Heart right ventricle (tissue), 16 donors: ENCODE measurements around the gene MRM2. TPM values are rescaled to one million over a fixed set of nuclear protein-coding genes. Genes with fewer than 3 reads are reported as not detected.

ENCODE experiments used
- ATAC-seq, 8 donors: fragments of 200-7000 bp; cut with Tn5 transposase; one replicate each; pipeline ENCODE4 v1.9.1; 2020; ENCODE audit warnings: mild to moderate bottlenecking in 8 of 8, moderate library complexity in 8 of 8, moderate number of reproducible peaks in 1 of 8
- DNase-seq, 2 donors: peaks; one replicate each; pipeline ENCODE4 v3.0.0-alpha.2; 2020
- H3K27ac ChIP-seq, 10 donors: fragments of 200-600 bp; sonication (generic) in 2 of 10; one replicate each; pipeline versions ENCODE4 v1.5.0 to v1.8.0; 2020 to 2022; ENCODE audit warnings: mild to moderate bottlenecking in 3 of 10
- H3K27me3 ChIP-seq, 7 donors: fragments of 200-600 bp; one replicate each; pipeline ENCODE4 v1.8.0; 2021 to 2022; ENCODE audit warnings: mild to moderate bottlenecking in 2 of 7
- H3K36me3 ChIP-seq, 9 donors: fragments of 200-600 bp; sonication (generic) in 1 of 9; one replicate each; pipeline versions ENCODE4 v1.5.0 to v1.8.0; 2020 to 2022; ENCODE audit warnings: mild to moderate bottlenecking in 2 of 9
- H3K4me1 ChIP-seq, 9 donors: fragments of 200-600 bp; sonication (generic) in 1 of 9; one replicate each; pipeline versions ENCODE4 v1.5.0 to v1.8.0; 2020 to 2022; ENCODE audit warnings: mild to moderate bottlenecking in 4 of 9
- H3K4me3 ChIP-seq, 10 donors: fragments of 200-600 bp; sonication (generic) in 2 of 10; one replicate each; pipeline versions ENCODE4 v1.5.0 to v1.8.0; 2020 to 2022; ENCODE audit warnings: mild to moderate bottlenecking in 7 of 10, moderate library complexity in 2 of 10
- H3K9me3 ChIP-seq, 11 donors: fragments of 200-600 bp in 10 of 11; sonication (generic) in 2 of 11; one replicate each; pipeline versions ENCODE4 v1.5.0 to v1.8.0; 2013 to 2022; ENCODE audit warnings: mild to moderate bottlenecking in 2 of 11, control low read depth in 1 of 11, moderate library complexity in 1 of 11
- CTCF ChIP-seq, 9 donors: fragments of 200-600 bp; sonication (generic) in 2 of 9; IDR thresholded peaks; one replicate each; pipeline versions ENCODE4 v1.5.0 to v1.8.0; 2021 to 2022; ENCODE audit warnings: antibody characterized with exemption in 9 of 9, mild to moderate bottlenecking in 5 of 9, moderate library complexity in 1 of 9
- WGBS, 2 donors: extraction: QIAGEN DNeasy Blood & Tissue Kit; methylation state at CpG; one replicate each; pipeline ENCODE4 v1.1.7; 2013; ENCODE audit warnings: inconsistent platforms in 1 of 2; 5-methylcytosine and 5-hydroxymethylcytosine counted together
- intact Hi-C, 10 donors: fragments of 100-400 bp; cut with DNase I; formaldehyde crosslinking; loops; one replicate each; pipeline versions ENCODE4 v1.11.1 to v1.14.2; 2022
- polyA plus RNA-seq, 2 donors: library from polyadenylated mRNA; stranded (reverse); fragments of 200-250 nt; gene quantifications; one replicate each; pipeline ENCODE4 v1.2.3, GENCODE V29; 2013
- total RNA-seq, 10 donors: library from RNA; stranded (reverse); fragmentation: NEBNext Ultra II Directional in 3 of 10; extraction: Animal tissue kit (Norgen Biotek cat#: 25700) in 3 of 10; gene quantifications; one replicate each; pipeline versions ENCODE4 v1.2.1 to v1.2.4, GENCODE V29; 2021 to 2023
- donor health status: Arrhythmogenic right ventricular cardiomyopathy.
- donor health status: ischemic (EF 13 %, LVEDD 7.1; RV severe dilation, severe dysfunction).
- donor health status: healthy with polysubstance abuse.
- donor health status: DM: no; HTN: yes; CAD: no.
- donor health status: DM: no; HTN: no; CAD: no.
- donor health status: ischemic (EF 25% LVEDD 6.9; RV normal size, moderate dysfunction).
- donor health status: ischemic (EF 25% LVEDD 5.7; RV mildly dilated, moderate dysfunction).
- donor health status: healthy.
- donor health status: DM: yes; HTN: yes; CAD: no.
- donor health status: Ischemic cardiomyopathy.
- donor health status: ischemic (EF 35%, LVEDD 5.7; RV mildly dilated, moderate dysfunction).
- donor health status: nonischemic (EF 11% LVEDD 7.7; RV severe dilation, severe dysfunction).
- donor health status: DM: yes; HTN: yes; CAD: no.
- donor health status: PGD.
- donor health status: ischemic (EF 29% LVEDD 5.4; RV normal size, mild dysfunction).
- donor health status: nonischemic (EF 23%, LVEDD 6.1; RV moderate dilation, normal function).

The MRM2 gene
- total and polyA plus RNA-seq, 12 donors: 14.2 to 25.0 (median 19.6) TPM

GRCh38 chr7:2214636-2215035, 27.4 kb downstream of the MRM2 start:
- H3K27ac ChIP-seq: peak overlapping the region in 9 of 10 donors; percentile 31 to 79 (median 72)
- H3K4me1 ChIP-seq: peaks cover 0 to 28% (median 10%) of the 10 kb centered on the region in 9 donors
- peak in 4 of 8 donors; percentile 22 to 39 (median 24) for ATAC-seq
- H3K27me3 ChIP-seq: no peaks in the 10 kb centered on the region
- DNase-seq: no peak
- no peak for TF ChIP-seq CTCF (IDR thresholded peaks at IDR 0.05)
- 81 to 88% methylated on average over 9 of the region's 9 CpGs for WGBS, 2 donors
- no peak overlapping the region for H3K4me3 ChIP-seq
- peaks cover 0 to 3% (median 0%) of the 10 kb centered on the region in 11 donors for H3K9me3 ChIP-seq
- intact Hi-C loops: loop anchor here in 4 of 10 donors (5.0 to 10.0 kb wide), 4 partner anchors 402 to 640 kb away; partner anchors contain the start of gene PSMG3 (in 1 of the 4)
- peaks cover 0 to 95% (median 20%) of the 10 kb centered on the region in 9 donors for H3K36me3 ChIP-seq

- DNase-seq: peak; percentile 59 to 71
- ATAC-seq: peak; percentile 72 to 91 (median 80)
- Histone ChIP-seq H3K4me1 (peaks cover 0 to 34% (median 10%) of the 10 kb centered on the region in 9 donors), H3K36me3 (peaks cover 0 to 89% (median 20%) of the 10 kb centered on the region in 9 donors), H3K4me3 (no peak overlapping the region), H3K27me3 (no peaks in the 10 kb centered on the region), H3K9me3 (peaks cover 0 to 3% (median 0%) of the 10 kb centered on the region in 11 donors), H3K27ac (peak overlapping the region in 9 of 10 donors; percentile 31 to 79 (median 72))
- WGBS, 2 donors: 66 to 74% methylated on average over 15 of the region's 15 CpGs
- TF ChIP-seq CTCF (IDR thresholded peaks at IDR 0.05): no peak
- intact Hi-C loops: loop anchor here in 4 of 10 donors (5.0 to 10.0 kb wide), 4 partner anchors 401 to 639 kb away; partner anchors contain the start of gene PSMG3 (in 1 of the 4)
Observed at GRCh38 chr7:2213551-2214215, 28.3 kb downstream of the MRM2 start.

- no peaks in the 10 kb centered on the region for H3K27me3 ChIP-seq
- H3K27ac ChIP-seq: peak overlapping the region in 1 of 10 donors; percentile 60
- peaks cover 0 to 34% (median 10%) of the 10 kb centered on the region in 9 donors for H3K4me1 ChIP-seq
- H3K4me3 ChIP-seq: no peak overlapping the region
- intact Hi-C loops: loop anchor here in 4 of 10 donors (5.0 to 10.0 kb wide), 4 partner anchors 401 to 638 kb away; partner anchors contain the start of gene PSMG3 (in 1 of the 4)
- peaks cover 0 to 3% (median 0%) of the 10 kb centered on the region in 11 donors for H3K9me3 ChIP-seq
- ATAC-seq (no peak), DNase-seq (no peak)
- WGBS, 2 donors: 99% methylated on average over 10 of the region's 10 CpGs
- peaks cover 0 to 89% (median 21%) of the 10 kb centered on the region in 9 donors for H3K36me3 ChIP-seq
- no peak for TF ChIP-seq CTCF (IDR thresholded peaks at IDR 0.05)
Observed at GRCh38 chr7:2212906-2213305, 29.1 kb downstream of the MRM2 start.

GRCh38 chr7:2211926-2212325, 30.1 kb downstream of the MRM2 start:
- DNase-seq (no peak), ATAC-seq (no peak)
- Histone ChIP-seq H3K9me3 (peaks cover 0 to 3% (median 0%) of the 10 kb centered on the region in 11 donors), H3K36me3 (peaks cover 0 to 90% (median 19%) of the 10 kb centered on the region in 9 donors), H3K4me3 (no peak overlapping the region), H3K4me1 (peaks cover 0 to 34% (median 10%) of the 10 kb centered on the region in 9 donors), H3K27me3 (no peaks in the 10 kb centered on the region), H3K27ac (no peak overlapping the region)
- 94 to 98% methylated on average over 13 of the region's 13 CpGs for WGBS, 2 donors
- intact Hi-C loops: loop anchor here in 4 of 10 donors (2.0 to 10.0 kb wide), 5 partner anchors 400 to 637 kb away; partner anchors contain the start of gene PSMG3 (in 1 of the 4)
- no peak for TF ChIP-seq CTCF (IDR thresholded peaks at IDR 0.05)
